HG03039 (cell line): ENCODE results near the gene CAMK2D.

ENCODE experiments used
- ATAC-seq: cut with Tn5 transposase; IDR thresholded peaks from one replicate; pipeline ENCODE4 v1.9.1; 2021; ENCODE audit warnings: mild to moderate bottlenecking, moderate library complexity; ENCODE audit not compliant: unreplicated experiment

Gene CAMK2D

GRCh38 chr4:113537203-113537602 is 224.3 kb downstream of the CAMK2D start:
- ATAC-seq, result no peak

- ATAC-seq, result no peak
Measured at GRCh38 chr4:113534711-113535110, 226.8 kb downstream of the CAMK2D start.

- no peak for ATAC-seq
Measured at GRCh38 chr4:113531572-113531971, 230.0 kb downstream of the CAMK2D start.

GRCh38 chr4:113528395-113528794 is 233.1 kb downstream of the CAMK2D start:
- ATAC-seq, result no peak

- no peak for ATAC-seq
Measured at GRCh38 chr4:113525521-113525920, 236.0 kb downstream of the CAMK2D start.

- ATAC-seq, result peak; percentile 13
Measured at GRCh38 chr4:113524505-113525186, 236.9 kb downstream of the CAMK2D start.

GRCh38 chr4:113524096-113524495 is 237.4 kb downstream of the CAMK2D start:
- ATAC-seq, result peak; percentile 94

- ATAC-seq, result no peak
Measured at GRCh38 chr4:113522433-113522832, 239.1 kb downstream of the CAMK2D start.

- no peak for ATAC-seq
Measured at GRCh38 chr4:113513382-113513781, 248.2 kb downstream of the CAMK2D start.

- no peak for ATAC-seq
Measured at GRCh38 chr4:113512880-113513279, 248.7 kb downstream of the CAMK2D start.

- ATAC-seq, result no peak
Measured at GRCh38 chr4:113511944-113512343, 249.6 kb downstream of the CAMK2D start.

- no peak for ATAC-seq
Measured at GRCh38 chr4:113509851-113510250, 251.7 kb downstream of the CAMK2D start.

GRCh38 chr4:113505044-113505443 is 256.5 kb downstream of the CAMK2D start:
- ATAC-seq, result no peak

- ATAC-seq, result no peak
Measured at GRCh38 chr4:113504422-113504821, 257.1 kb downstream of the CAMK2D start.

GRCh38 chr4:113503691-113504090 is 257.8 kb downstream of the CAMK2D start:
- no peak for ATAC-seq

GRCh38 chr4:113502906-113503305 is 258.6 kb downstream of the CAMK2D start:
- no peak for ATAC-seq

GRCh38 chr4:113502476-113502875 is 259.1 kb downstream of the CAMK2D start:
- ATAC-seq, result no peak

GRCh38 chr4:113500424-113500823 is 261.1 kb downstream of the CAMK2D start:
- ATAC-seq, result no peak

GRCh38 chr4:113499696-113500095 is 261.8 kb downstream of the CAMK2D start:
- no peak for ATAC-seq

- no peak for ATAC-seq
Measured at GRCh38 chr4:113499166-113499565, 262.4 kb downstream of the CAMK2D start.

GRCh38 chr4:113497154-113497884 is 264.2 kb downstream of the CAMK2D start:
- ATAC-seq, result no peak

- ATAC-seq, result no peak
Measured at GRCh38 chr4:113496698-113497097, 264.8 kb downstream of the CAMK2D start.
